Midbrain (tissue), 1 donor: Measurements from ENCODE around the gene KLHL6.
"Not testable (repeated sequence)": the region's sequence is repeated elsewhere in the genome, so short reads cannot be mapped to it uniquely, and the experiment has no call there.

Experiments
- DNase-seq: peaks from one replicate; lab custom pipeline; 2025; lab: John Stamatoyannopoulos, UW

The KLHL6 gene, protein sequence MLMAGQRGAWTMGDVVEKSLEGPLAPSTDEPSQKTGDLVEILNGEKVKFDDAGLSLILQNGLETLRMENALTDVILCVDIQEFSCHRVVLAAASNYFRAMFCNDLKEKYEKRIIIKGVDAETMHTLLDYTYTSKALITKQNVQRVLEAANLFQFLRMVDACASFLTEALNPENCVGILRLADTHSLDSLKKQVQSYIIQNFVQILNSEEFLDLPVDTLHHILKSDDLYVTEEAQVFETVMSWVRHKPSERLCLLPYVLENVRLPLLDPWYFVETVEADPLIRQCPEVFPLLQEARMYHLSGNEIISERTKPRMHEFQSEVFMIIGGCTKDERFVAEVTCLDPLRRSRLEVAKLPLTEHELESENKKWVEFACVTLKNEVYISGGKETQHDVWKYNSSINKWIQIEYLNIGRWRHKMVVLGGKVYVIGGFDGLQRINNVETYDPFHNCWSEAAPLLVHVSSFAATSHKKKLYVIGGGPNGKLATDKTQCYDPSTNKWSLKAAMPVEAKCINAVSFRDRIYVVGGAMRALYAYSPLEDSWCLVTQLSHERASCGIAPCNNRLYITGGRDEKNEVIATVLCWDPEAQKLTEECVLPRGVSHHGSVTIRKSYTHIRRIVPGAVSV

DNA sequence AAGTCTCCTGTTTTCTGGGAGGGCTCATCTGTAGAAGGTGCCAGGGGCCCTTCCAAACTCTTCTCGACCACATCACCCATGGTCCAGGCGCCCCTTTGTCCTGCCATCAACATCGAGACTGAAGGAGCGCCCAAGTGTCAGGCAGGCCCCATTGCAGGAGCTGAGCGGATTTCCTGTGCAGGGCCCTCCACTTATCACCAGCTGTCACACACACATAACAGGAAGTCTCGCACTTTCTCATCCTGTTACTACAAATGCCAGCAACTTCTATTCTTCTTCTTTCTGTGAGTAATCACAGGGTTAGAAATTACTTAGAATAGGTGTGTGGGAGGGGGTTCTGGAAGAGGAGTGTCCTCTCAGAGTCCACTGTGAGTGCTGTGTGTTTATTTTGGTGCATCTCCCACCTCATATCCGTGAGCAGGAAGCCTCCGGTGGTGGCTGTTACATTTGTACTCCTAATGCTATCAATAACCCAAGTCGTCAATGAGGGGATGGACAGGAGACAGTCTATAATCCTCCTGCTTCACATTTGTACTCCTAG, at the start of gene KLHL6:
TSS of gene KLHL6 (minus strand) at position 166 of the 541 bp plus-strand sequence. CDS start at position 113, 53 bp downstream.
- DNase-seq: no peak

DNA sequence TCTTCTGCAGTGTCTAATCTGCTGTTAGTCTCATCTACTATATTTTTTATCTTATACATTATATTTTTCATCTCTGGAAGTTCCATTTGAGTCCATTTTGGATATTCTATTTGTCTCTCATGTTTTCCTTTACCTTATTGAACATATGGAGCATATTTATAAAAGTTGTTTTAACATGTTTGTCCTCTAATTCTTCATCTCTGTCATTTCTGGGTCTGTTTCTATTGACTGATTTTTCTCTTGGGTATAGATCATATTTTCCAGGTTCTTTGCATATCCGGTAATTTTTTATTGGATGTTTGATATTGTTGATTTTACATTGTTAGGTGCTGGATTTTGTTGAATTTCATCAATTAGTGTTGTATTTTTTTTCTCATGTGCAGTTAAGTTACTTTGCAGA, 42.5 kb upstream of the KLHL6 start:
- no peak for DNase-seq

DNA sequence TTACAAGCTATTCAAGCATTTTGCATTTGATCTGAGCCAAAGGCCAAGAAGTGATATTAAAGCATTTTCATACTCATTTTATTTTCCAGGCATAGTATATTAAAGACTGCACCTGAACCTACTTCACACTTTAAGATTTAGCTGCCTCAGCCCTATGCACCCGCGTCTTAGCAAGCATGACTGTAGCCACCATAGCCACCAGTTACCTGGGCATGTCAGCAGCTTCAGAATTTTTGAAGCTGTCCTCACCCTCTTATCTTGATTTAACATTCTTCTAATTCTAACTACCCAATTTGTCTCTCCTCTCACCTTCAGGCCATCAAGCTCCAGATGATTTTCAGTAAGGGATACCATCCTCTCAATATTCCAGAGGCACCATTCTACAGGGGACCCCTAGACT, 39.1 kb upstream of the KLHL6 start:
- DNase-seq: no peak

DNA sequence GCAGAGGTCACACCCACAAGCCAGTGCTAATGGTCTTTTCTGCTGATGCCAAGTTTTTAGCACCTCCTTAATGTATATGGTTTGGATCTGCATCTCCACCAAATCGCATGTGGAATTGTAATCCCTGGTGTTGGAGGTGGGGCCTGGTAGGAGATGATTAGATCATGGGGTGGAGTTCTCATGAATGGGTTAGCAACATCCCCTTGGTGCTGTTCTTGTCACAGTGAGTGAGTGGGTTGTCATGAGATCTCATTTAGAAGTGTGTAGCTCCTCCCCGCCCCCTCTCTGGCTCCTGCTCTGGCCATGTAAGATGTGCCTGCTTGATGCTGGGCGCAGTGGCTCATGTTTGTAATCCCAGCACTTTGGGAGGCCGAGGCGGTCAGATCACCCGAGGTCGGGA, 37.3 kb upstream of the KLHL6 start:
- no peak for DNase-seq

DNA sequence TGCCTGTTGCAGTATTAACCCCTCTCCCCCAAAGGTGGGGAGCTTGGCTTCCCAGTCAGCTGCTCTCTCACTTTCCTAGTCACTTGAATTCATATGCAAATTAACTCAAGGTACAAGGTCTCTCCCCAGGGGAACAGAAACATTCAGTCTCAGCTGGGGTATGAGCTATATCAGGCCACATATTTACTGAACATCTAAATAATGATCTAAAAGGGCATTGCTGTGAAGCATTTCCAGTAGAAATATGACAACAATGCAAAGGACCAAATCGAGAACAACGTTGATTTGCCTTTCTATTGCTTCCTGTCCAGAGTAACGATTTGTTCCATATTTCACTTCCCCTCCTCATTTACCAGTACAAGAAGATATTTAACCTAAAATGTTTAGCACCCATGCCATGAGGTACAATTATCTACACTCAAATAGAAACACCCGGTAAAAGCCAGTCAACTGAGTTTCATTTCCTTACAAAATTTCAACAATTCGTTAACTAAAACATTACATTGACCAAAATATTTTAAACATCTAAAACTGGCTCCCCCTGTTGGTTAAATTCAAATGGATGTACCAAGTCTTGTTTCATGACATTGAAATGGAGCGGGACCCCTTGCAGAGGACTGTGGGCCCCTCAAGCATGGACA, 36.5 kb upstream of the KLHL6 start:
- DNase-seq: no peak

DNA sequence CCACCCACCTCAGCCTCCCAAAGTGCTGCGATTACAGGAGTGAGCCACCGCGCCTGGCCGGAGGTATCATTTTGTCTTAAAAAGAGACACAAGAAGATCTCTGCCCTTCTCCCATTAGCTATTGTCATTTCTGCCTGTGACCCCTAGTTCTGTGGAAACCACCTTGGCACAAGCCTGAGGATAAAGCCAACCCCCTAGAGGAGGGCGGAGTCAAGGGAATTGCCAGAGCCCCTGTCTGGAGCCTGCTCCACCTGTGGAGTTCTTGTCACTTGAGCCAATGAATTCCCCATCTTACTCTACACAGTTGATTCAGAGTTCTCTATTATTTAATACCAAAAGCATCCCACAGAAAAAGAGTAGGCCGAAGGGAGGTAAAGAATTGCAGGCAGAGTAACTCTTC, 34.9 kb upstream of the KLHL6 start:
- no peak for DNase-seq

DNA sequence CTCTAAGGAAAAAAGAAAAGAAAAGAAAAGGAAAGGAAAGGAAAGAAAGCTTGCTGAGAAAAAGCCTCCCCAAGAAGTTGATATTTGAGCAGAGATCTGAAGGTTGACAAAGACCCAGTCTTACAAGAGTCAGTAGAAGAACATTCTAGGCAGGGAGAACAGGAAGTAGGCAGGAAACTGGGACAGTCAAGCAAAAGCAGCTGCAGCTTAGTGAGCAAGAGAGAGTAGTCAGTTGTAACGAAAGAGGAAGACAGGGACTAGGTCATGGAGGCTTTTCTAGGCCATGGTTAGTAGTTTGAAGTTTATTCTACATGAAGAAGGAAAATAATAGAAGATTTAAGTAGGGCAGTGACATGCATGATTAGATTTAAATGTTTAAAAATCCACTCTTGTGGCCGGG, 31.8 kb upstream of the KLHL6 start:
- no peak for DNase-seq

DNA sequence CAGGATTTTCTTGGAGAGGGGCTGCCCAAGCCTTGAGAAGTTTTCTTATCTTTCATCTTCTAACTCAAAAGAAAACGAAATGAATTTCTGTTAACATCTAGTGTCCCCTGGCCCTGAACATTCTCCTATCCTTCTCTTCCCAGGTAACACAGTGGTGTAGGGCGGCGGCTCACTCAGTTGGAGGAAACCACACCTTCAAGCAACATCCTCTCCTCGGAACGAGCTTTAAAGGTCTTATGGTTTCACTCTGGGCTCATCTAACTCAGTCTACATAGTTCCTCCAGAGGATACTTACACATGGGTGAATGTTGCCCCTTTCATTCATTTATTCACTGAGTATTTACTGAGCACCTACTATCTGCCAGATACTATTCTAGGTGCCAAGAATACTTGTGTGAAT, 31.0 kb upstream of the KLHL6 start:
- DNase-seq: no peak

DNA sequence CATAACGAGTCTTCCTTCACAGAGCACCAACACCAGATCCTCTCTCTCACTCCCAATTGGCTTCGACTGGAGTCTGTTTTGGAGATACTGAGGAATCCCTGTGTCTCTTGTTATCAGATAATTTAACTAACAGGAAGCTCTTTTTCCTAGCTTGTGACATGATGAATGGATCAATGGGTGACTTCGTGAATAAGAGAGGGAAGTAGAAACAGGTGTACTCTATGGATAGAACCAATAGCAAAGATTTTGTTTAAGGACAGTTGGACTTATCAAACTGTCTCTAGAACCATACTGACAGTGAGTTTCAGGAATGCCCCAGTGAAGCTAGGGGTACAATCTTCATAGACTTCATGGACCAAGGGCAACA, 29.4 kb upstream of the KLHL6 start:
- no peak for DNase-seq

DNA sequence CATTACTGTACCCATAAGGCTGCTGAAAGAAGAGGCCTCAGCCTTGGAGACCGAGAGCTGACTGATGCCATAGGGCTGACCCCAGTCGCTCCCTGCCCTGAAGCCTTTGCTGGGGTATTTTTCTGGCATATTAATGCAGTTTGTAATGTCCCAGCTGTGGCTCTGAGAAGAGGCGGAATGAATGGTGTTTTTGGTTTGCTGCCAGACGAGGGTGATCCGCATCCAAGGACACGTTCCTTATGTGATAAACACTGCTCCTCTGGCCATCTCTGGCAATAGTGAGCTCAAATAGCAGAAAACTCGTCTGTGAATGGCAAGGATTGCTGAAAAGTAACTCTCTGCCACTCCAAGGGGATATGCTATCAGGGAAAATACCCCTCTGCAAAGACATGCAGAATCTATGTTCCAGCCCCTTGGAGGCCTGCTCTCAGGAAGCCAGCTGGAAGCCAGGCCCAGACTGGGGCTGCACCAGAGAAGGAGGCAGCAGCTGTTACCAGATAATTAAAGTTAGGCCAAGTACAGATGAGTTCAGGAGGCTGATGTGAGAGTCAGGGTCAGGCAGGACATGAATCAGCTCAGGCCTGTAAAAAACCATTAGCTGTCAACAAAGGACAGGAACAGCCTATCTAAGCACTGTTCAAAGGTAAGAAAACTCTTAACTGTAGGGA, 28.9 kb upstream of the KLHL6 start:
- DNase-seq: peak; percentile 55

DNA sequence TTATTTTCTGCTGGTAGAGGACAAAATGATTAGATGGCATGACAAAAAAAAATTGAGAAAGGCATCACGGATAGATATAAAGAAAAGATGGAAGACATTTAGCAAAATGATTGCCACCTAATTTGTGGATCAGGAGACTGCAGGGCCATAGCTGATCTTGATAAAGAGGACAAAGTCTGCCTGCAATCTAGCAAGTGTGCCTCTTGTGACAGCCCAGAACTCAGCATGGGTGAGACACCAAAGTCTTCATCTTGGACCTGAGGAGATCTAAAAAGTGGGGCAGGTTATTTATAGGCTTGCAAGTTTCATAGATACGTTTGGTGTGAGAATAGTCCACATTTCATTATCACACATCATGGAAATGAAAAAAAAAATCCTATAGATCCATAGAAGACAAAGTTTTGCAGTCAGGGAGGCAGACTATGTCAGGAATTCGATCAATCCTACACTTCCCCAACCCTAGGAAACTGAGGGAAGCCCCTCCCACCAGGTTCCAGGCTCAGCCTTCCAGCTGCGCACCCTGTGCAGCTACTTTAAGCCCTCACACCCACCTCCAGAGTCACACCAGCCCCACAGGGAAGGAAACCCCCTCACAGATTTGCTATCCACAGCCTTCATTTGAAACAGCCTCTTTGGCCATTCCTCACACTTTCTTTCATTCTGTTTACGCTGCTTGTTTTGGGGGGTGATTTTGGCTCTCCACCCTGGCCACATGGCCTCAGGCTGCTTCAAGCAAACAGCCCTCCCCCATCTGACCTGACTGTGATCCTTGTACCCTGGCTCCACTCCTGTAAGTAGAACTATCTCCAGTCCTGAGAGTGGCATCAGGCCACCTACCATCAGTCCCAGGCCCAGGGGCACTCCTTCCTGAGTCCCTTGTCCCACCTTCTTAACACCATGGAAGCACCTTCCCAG, 28.1 kb upstream of the KLHL6 start:
- DNase-seq: no peak

DNA sequence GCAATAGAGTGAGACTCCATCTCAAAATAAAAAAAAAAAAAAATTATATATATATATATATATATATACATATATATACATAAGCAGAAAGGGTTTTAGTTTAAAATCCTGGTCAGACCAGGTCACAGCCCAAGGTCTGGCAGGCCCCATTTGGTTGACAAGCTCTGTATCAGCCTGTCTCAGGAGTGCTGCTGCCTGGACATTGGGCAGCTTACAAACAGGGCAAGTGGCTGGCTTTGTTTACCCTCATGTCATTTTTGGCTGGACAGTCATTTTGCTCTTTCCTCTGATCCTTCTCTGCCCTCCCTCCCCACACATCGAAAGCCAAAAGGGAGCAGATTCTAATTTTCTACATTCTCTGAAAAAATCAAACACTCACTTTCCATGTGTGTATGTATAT, 26.7 kb upstream of the KLHL6 start:
- no peak for DNase-seq

DNA sequence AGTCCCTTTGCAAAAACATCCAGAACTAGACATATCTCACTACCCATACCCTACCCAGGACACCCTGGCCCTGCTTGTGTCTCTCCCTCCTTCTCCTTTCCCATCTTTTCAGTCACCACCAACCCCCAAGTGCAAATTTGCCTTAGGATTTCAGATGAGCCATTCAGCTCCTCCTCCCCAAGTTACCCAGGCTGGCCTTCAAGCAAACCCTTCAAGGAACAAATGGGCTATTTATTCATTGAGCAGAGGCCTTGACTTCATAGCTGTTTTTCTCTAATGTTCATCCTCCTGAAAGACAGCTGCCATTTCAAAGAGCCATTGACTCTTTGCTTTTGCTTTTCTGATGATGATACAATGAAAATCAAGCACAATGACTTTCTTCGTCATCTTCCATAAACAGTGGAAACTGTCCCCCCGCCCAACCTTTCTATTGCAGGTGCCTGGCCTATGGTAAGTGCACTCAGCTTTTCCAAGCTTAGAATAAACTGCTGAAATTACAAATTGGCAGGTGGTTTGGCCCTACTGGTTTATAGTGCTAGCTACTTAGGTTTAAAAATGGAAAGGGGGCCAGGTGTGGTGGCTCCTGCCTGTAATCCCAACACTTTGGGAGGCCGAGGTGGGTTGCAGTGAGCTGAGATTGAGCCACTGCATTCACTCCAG, 26.1 kb upstream of the KLHL6 start:
- peak; percentile 53 for DNase-seq

DNA sequence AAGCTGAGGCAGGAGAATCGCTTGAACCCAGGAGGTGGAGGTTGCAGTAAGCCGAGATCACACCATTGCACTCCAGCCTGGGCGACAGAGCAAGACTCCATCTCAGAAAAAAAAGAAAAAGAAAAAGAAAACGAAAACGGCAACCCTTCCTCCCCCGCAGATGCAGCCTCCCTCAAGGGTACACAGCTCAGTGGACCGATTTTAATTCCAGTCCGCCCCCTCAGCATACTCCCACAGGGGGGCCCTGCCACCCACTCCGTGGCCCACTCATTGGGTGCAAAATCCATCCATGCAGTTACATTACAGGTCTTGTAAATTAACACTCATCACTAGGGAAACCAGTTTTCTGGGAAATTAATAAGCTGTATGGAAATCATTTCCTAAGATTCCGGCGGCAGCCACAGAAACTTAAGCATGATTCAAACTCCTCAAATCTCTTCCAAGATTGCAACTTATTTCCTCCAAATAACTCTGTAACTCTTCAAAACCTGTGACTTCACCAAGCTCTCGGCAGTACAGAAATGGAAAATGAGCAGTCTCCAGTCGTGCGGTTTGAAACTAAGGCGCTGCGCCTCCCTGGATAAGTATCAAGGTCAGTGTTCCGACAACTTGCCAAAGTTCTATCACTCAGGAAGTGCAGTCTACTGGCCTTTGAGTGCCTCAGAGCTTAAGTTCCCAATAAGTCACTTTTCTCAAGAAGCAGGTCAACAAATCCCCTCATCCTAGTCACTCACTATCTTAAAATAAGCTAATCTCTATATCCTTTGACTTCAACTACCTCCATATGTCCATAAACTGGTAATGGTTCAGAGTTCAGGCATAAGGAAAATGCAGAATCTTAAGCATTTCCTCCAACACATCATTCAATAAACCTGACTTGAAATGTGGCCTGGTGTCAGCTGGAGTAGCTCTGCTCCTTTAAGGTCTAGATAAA, 24.7 kb upstream of the KLHL6 start:
- no peak for DNase-seq

DNA sequence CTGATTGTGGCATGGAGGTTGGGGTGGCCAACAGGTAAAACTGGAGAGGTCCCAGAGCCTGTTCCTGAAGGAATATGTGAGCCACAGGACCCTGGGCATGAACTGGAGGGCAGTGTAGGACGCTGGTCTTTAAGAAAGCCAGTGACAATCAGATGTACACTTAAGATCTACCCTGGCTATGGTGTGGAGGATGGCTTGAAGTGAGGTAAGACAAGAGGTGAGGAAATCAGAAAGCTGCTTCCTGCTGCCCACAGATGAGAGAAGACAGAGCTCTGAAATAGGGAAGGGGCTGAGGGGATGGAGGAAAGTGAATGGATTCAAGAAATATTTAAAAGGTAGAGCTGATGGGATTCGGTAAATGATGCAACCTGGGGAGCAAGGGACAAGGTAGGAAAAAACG, 22.7 kb upstream of the KLHL6 start:
- DNase-seq: no peak

DNA sequence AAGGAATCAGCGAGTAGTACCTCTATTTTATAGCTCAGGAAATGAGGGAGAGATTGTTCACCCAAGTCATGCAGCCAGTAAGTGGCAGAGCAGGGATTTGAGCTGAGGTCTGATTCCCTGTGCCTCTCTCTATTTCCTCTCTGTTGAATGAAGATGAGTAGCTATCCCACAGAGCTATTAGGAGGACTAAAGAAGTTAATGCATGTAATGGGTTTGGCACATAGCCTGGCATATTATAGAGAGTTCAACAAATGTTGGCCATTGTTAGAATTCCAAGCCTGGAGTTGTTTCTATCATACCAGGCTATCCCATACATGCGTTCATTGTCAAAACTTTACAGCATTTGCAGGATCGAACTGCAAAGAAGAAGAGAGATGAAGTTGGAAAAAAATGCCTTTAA, 21.8 kb upstream of the KLHL6 start:
- no peak for DNase-seq

DNA sequence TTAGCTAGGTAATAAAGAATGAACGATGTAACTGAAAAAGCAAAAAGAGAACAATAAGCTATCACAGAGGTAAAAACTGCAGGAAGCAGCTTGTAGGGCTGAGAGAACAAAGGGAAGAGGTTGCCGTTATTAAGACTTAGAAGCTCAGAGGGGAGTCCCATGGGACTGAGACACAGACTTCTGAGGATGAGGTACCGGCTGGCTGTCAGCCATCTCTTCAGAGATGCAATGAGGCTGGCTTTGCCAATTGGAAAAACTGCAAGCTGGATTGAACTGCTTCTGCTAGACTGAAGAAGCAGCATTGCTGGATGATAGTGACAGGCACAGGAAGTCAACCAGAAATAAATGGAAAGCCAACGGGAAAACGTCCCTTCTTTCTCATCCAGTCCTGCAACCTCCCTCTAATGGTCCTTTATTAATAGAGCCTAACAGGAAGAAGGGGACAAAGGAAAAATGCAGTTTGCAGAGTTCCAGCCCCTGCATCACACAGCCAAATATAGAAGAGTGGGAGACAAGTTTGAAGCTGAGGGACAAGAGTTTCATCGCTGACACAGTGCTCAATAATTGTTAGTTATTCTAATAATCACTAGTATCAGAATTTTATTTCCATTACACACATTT, 21.1 kb upstream of the KLHL6 start:
- DNase-seq: peak; percentile 24

DNA sequence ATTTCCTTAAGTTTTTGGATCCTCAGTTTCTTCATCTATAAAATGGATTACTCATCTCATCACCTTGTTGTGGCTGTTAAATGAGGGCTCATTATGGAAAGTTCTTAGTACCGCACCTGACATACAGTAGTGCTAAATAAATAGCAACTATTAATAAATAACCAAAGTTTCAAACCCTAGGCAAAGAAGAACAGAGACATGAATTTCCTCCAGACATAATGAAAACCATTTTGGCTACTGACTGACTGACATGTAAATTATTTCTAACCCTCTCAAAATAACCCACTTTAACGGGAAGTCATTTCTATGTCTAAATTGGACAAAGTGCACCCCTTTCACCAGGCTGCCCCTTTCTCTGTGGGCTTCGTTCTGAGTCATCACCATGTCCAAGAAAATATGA, 17.4 kb upstream of the KLHL6 start:
- no peak for DNase-seq

DNA sequence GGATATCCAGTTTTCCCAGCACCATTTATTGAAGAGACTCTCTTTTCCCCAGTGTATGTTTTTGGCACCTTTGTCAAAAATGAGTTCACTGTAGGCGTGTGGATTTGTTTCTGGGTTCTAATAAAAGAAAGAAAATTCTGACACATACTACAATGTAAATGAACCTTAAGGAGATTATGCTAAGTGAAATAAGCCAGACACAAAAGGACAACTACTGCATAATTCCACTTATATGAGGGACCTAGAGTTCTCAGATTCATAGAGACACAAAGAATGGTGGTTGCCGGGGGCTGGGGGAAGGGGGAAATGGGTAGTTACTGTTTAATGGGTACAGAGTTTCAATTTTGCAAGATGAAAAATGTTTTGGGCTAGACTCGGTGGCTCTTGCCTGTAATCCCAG, 14.7 kb upstream of the KLHL6 start:
- DNase-seq: not testable (repeated sequence)
